Stomach (tissue), 4 donors: Measurements from ENCODE around the gene PLCD1.

ENCODE experiments used
- EP300 ChIP-seq: sonication (generic); formaldehyde crosslinking; IDR thresholded peaks from one replicate; pipeline ENCODE4 v1.6.1; 2017; ENCODE audit warnings: antibody characterized with exemption
- POLR2AphosphoS5 ChIP-seq, 3 donors: sonication (generic); formaldehyde crosslinking; IDR thresholded peaks; one replicate each; pipeline ENCODE4 v1.6.1; 2016; ENCODE audit warnings: antibody characterized with exemption in 3 of 3
- TF ChIP-seq, protein P1 (sequence below), 7 experiments: fragments of 450-650 bp in 4 of 7; fragments of 200-600 bp in 3 of 7; sonication (generic) in 3 of 7; IDR thresholded peaks; one replicate each; pipeline ENCODE4 v1.5.1; 2016 to 2019; ENCODE audit warnings: antibody characterized with exemption in 7 of 7, control low read depth in 2 of 7, mild to moderate bottlenecking in 1 of 7

DNA sequence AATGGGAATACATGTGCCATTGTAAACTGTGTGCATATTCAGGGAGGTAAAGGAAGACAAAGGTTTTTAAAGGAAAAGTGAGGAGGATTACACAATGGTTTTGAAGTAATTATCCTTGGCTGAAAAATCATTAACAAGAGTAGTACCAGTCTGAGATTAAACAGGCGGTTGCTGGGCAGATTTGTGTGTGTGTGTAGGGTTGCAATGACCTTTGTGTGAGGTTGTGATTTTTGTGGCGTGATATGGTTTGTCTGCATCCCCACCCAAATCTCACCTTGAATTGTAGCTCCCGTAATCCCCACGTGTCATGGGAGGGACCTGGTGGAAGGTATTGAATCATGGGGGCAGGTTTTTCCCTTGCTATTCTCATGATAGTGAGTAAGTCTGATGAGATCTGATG, 16.6 kb upstream of the PLCD1 start:
- TF ChIP-seq, protein P1, sequence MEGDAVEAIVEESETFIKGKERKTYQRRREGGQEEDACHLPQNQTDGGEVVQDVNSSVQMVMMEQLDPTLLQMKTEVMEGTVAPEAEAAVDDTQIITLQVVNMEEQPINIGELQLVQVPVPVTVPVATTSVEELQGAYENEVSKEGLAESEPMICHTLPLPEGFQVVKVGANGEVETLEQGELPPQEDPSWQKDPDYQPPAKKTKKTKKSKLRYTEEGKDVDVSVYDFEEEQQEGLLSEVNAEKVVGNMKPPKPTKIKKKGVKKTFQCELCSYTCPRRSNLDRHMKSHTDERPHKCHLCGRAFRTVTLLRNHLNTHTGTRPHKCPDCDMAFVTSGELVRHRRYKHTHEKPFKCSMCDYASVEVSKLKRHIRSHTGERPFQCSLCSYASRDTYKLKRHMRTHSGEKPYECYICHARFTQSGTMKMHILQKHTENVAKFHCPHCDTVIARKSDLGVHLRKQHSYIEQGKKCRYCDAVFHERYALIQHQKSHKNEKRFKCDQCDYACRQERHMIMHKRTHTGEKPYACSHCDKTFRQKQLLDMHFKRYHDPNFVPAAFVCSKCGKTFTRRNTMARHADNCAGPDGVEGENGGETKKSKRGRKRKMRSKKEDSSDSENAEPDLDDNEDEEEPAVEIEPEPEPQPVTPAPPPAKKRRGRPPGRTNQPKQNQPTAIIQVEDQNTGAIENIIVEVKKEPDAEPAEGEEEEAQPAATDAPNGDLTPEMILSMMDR (IDR thresholded peaks at IDR 0.05), result no peak
- TF ChIP-seq EP300 (no peak), POLR2AphosphoS5 (IDR thresholded peaks at IDR 0.05) (no peak)
